ENCODE data around the gene CREB5. TPM values are rescaled to one million over a fixed set of nuclear protein-coding genes. Genes with fewer than 3 reads are reported as not detected.
"Not testable (repeated sequence)": the region's sequence is repeated elsewhere in the genome, so short reads cannot be mapped to it uniquely, and the experiment has no call there.

The CREB5 gene
- total and polyA plus RNA-seq, 8 donors: 2.5 to 11.5 (median 3.6) TPM

DNA sequence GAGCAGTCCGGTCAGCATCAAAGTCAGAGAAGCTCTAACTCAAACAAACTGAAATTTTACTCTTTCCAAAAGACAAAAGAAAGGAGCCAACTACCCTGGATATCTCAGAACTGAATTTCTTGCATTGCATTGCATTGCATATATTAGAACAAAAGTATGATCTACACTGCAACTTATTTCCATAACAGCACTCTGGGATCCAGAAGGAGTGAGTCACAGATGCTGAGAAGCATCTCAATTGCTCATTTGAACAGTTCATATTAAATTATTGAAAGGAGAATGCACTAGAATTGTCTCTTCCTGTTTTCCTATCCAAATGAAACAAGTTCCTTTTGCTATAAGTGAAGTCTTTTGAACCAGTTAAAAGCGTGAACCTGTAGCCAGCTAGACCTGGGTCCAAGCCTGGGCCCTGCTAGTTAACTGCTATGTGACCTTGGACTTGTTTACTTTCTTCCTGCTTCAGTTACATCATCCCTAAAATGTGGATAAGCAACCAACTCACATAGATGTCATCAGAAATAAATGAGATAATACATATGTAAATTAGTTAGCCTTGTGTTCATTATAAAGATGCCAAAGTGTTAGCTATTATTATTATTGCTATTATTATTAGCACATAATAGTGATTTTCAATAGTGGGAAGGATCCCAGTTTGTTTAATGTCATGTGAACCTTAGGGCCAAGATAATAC, 184.1 kb downstream of the CREB5 start:
- DNase-seq (no peak), ATAC-seq (no peak), FAIRE-seq (no peak)
- intact Hi-C loops (cut with DNase I): no loop called here
- H3K27ac ChIP-seq: no peak overlapping the region
- peaks cover 0 to 4% (median under 1%) of the 10 kb centered on the region in 4 donors for H3K27me3 ChIP-seq
- H3K9me3 ChIP-seq: no peaks in the 10 kb centered on the region
- no peak overlapping the region for H3K4me3 ChIP-seq
- H3K36me3 ChIP-seq: no peaks in the 10 kb centered on the region
- no peaks in the 10 kb centered on the region for H3K4me1 ChIP-seq
- TF ChIP-seq CTCF (IDR thresholded peaks at IDR 0.05): no peak
- 64 to 72% methylated on average over 2 of the region's 2 CpGs for WGBS, 2 donors

DNA sequence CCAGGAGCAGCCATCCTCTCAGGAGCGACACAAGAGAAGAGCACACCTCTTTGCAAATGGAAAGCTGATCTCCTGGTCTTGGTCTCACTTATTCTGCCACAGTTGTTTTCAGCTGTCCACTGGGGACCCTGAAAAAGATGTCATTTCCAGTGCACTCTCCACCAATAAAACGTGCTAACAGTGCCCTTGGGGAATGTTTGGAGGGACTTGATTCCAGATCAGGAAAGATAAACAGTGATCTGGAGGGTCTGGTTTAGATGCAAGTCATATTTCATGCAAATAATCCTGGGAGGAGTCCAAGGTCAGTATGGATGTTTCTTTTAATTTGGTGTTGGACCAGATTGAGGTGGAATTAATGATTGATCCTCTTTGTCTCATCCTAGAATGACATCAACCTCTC, 185.0 kb downstream of the CREB5 start:
- no peaks in the 10 kb centered on the region for H3K9me3 ChIP-seq
- intact Hi-C loops (cut with DNase I): no loop called here
- FAIRE-seq (no peak), ATAC-seq (no peak), DNase-seq (no peak)
- TF ChIP-seq CTCF (IDR thresholded peaks at IDR 0.05): no peak
- WGBS, 2 donors: 46 to 66% methylated on average over 2 of the region's 2 CpGs
- H3K27ac ChIP-seq: no peak overlapping the region
- H3K36me3 ChIP-seq: no peaks in the 10 kb centered on the region
- peaks cover 0 to 4% (median 1%) of the 10 kb centered on the region in 4 donors for H3K27me3 ChIP-seq
- no peak overlapping the region for H3K4me3 ChIP-seq
- no peaks in the 10 kb centered on the region for H3K4me1 ChIP-seq

GRCh38 chr7:28598037-28598436, 185.7 kb downstream of the CREB5 start:
- ATAC-seq; H3K36me3 ChIP-seq; H3K27me3 ChIP-seq; H3K27ac ChIP-seq; intact Hi-C loops (cut with DNase I); H3K4me1 ChIP-seq; H3K9me3 ChIP-seq; H3K4me3 ChIP-seq; FAIRE-seq; DNase-seq: not testable (repeated sequence)
- WGBS, 2 donors: 67 to 81% methylated on average over 5 of the region's 5 CpGs

GRCh38 chr7:28598586-28598985, 186.3 kb downstream of the CREB5 start:
- no peak for TF ChIP-seq CTCF (IDR thresholded peaks at IDR 0.05)
- peaks cover 0 to 6% (median 0%) of the 10 kb centered on the region in 4 donors for H3K27me3 ChIP-seq
- H3K36me3 ChIP-seq: no peaks in the 10 kb centered on the region
- no peaks in the 10 kb centered on the region for H3K4me1 ChIP-seq
- FAIRE-seq: no peak
- no peak overlapping the region for H3K4me3 ChIP-seq
- no peak overlapping the region for H3K27ac ChIP-seq
- WGBS, 2 donors: 81 to 93% methylated on average over 3 of the region's 3 CpGs
- intact Hi-C loops (cut with DNase I): no loop called here
- no peak for DNase-seq
- no peak for ATAC-seq
- no peaks in the 10 kb centered on the region for H3K9me3 ChIP-seq

DNA sequence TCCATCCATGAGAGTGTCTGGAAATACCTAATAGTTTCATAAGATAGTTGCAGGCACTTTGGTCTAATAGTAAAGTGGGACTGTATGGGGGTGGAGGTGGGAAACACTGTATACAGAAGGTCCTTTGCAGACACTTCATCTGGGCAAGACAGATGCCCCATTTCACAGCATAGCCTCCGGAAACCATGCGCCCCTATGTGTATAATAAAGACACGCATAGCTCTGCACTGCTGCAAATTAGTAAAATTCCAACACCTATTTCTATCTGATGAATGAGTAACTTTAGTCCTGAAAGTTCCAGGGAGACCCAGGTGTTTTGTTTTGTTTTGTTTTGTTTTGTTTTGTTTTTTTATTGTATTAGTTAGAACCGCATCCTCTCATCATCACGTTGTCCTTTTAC, 187.1 kb downstream of the CREB5 start:
- Histone ChIP-seq H3K27me3 (peaks cover 0 to 6% (median 0%) of the 10 kb centered on the region in 4 donors), H3K27ac (no peak overlapping the region), H3K4me1 (no peaks in the 10 kb centered on the region), H3K4me3 (no peak overlapping the region), H3K9me3 (no peaks in the 10 kb centered on the region), H3K36me3 (no peaks in the 10 kb centered on the region)
- no peak for TF ChIP-seq CTCF (IDR thresholded peaks at IDR 0.05)
- no peak for FAIRE-seq
- intact Hi-C loops (cut with DNase I): no loop called here
- no peak for DNase-seq
- ATAC-seq: no peak
- WGBS, 2 donors: 72 to 73% methylated on average over 5 of the region's 5 CpGs

Measured in pancreas (tissue), 10 donors.